Endothelial cell of umbilical vein (primary cell): Measurements from ENCODE around the gene RSBN1.

Experiments
- EZH2 ChIP-seq: IDR thresholded peaks from 2 replicates; pipeline ENCODE4 v1.6.1; 2012; ENCODE audit warnings: borderline replicate concordance, low read depth, mild to moderate bottlenecking, moderate library complexity, low read length, inconsistent platforms; ENCODE audit not compliant: severe bottlenecking
- JUN ChIP-seq: IDR thresholded peaks from 2 replicates; pipeline ENCODE4 v1.6.1; 2011; ENCODE audit warnings: borderline replicate concordance, low read depth; ENCODE audit not compliant: insufficient read length, insufficient read depth
- POLR2AphosphoS5 ChIP-seq: IDR thresholded peaks from 2 replicates; pipeline ENCODE4 v1.6.1; 2012; ENCODE audit warnings: low read depth, mild to moderate bottlenecking, control low read depth, low read length, moderate library complexity; ENCODE audit not compliant: insufficient read depth
- TF ChIP-seq, protein P1 (sequence below), 2 donors: IDR thresholded peaks; 1 replicate in 1 of 2; 2 replicates in 1 of 2; pipeline ENCODE4 v1.5.1; 2011; ENCODE audit warnings: low read length in 2 of 2, mild to moderate bottlenecking in 2 of 2, moderate library complexity in 2 of 2, control low read depth in 1 of 2, inconsistent platforms in 1 of 2, low read depth in 1 of 2; ENCODE audit not compliant: insufficient read depth in 1 of 2; ENCODE audit errors: extremely low read depth in 1 of 2
- TF ChIP-seq, protein P2 (sequence below): IDR thresholded peaks from 2 replicates; pipeline ENCODE4 v1.6.1; 2011; ENCODE audit not compliant: insufficient read depth, insufficient read length

DNA sequence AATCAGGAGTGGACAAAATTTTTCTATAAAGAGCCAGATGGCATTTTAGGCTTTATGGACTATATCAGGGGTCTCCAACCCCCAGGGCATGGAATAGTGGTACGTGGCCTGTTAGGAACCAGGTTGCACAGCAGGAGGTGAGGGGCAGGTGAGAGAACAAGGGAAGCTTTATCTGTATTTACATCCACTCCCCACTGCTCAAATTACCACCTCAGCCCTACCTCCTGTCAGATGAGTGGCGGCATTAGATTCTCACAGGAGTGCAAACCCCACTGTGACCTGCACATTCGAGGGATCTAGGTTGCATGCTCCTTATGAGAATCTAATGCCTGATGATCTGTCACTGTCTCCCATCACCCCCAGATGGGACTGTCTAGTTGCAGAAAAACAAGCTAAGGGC, 66.9 kb downstream of the RSBN1 start:
- TF ChIP-seq POLR2AphosphoS5 = no peak
- TF ChIP-seq EZH2 = no peak
- TF ChIP-seq, protein P1, sequence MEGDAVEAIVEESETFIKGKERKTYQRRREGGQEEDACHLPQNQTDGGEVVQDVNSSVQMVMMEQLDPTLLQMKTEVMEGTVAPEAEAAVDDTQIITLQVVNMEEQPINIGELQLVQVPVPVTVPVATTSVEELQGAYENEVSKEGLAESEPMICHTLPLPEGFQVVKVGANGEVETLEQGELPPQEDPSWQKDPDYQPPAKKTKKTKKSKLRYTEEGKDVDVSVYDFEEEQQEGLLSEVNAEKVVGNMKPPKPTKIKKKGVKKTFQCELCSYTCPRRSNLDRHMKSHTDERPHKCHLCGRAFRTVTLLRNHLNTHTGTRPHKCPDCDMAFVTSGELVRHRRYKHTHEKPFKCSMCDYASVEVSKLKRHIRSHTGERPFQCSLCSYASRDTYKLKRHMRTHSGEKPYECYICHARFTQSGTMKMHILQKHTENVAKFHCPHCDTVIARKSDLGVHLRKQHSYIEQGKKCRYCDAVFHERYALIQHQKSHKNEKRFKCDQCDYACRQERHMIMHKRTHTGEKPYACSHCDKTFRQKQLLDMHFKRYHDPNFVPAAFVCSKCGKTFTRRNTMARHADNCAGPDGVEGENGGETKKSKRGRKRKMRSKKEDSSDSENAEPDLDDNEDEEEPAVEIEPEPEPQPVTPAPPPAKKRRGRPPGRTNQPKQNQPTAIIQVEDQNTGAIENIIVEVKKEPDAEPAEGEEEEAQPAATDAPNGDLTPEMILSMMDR (IDR thresholded peaks at IDR 0.05; ENCODE audit: extremely low read depth in 1 of 2, insufficient read depth in 1 of 2, low read depth in 1 of 2, low read length in 2 of 2) = no peak
- TF ChIP-seq JUN = no peak
- TF ChIP-seq, protein P2, sequence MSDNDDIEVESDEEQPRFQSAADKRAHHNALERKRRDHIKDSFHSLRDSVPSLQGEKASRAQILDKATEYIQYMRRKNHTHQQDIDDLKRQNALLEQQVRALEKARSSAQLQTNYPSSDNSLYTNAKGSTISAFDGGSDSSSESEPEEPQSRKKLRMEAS = no peak
